HG03432 (cell line): ENCODE data around the gene SCGB1A1.

ENCODE experiments used
- ATAC-seq: cut with Tn5 transposase; IDR thresholded peaks from one replicate; pipeline ENCODE4 v1.9.1; 2021; ENCODE audit warnings: mild to moderate bottlenecking, moderate library complexity; ENCODE audit not compliant: unreplicated experiment

Gene SCGB1A1

DNA sequence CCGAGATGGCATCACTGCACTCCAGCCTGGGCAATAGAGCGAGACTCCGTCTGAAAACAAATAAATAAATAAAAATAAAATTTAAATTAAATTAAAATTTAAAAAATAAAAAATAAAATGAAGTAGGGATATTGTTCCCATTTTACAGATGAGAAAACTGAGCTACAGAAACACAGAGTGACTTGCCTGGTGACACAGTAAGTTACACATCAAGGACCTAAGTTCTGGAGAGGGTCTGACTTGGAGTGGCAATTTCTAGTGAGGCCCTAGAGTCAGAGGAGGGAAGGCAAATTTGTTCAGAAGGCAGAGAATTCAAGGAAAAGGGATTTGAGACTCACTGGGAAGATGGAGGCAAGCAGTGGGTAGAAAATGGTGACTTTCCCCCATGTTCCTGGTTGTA, 2.0 kb downstream of the SCGB1A1 start:
- no peak for ATAC-seq

- ATAC-seq = no peak
Measured at GRCh38 chr11:62421996-62422395, 3.2 kb downstream of the SCGB1A1 start.

GRCh38 chr11:62423012-62423411, 4.2 kb downstream of the SCGB1A1 start:
- no peak for ATAC-seq

GRCh38 chr11:62427630-62428233, 8.9 kb downstream of the SCGB1A1 start:
- ATAC-seq = no peak

DNA sequence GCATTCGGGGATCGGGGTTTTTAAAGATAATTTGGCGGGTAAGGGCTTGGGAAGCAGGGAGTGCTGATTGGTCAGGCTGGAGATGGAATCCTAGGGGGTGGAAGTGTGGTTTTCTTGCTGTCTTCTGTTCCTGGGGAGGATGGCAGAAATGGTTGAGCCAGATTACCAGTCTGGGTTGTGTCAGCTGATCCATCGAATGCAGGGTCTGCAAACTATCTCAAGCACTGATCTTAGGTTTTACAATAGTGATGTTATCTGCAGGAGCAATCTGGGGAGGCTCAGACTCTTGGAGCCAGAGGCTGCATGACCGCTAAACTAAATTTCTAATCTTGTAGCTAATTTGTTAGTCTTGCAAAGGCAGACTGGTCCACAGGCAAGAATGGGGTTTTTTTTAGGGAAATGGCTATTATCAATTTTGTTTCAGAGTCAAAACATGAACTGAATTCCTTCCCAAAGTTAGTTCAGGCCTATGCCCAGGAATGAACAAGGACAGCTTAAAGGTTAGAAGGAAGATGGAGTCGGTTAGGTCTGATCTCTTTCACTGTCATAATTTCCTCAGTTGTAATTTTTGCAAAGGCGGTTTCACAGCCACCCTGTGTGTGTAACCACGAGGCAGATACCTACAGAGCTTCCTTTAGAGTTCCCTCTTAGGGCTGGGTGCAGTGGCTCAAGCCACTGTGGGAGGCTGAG, 10.2 kb downstream of the SCGB1A1 start:
- ATAC-seq = no peak

DNA sequence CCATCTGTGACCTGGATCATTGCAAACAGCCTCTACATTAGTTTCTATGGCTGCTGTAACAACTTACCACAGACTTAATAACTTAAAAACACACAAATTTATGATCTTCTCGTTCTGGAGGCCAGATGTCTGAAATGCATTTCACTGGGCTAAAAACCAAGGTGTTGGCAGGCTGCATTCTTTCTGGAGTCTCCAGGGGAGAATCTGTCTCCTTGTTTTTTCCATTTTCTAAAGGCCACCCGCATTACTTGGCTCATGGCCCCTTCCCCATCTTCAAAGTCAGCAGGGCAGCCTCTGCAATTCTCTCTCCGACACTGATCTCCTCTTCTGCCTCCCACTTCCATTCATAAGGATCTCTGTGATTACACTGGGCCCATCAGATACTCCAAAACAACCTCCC, 11.6 kb downstream of the SCGB1A1 start:
- ATAC-seq = no peak

GRCh38 chr11:62431171-62431901, 12.5 kb downstream of the SCGB1A1 start:
- ATAC-seq = no peak

DNA sequence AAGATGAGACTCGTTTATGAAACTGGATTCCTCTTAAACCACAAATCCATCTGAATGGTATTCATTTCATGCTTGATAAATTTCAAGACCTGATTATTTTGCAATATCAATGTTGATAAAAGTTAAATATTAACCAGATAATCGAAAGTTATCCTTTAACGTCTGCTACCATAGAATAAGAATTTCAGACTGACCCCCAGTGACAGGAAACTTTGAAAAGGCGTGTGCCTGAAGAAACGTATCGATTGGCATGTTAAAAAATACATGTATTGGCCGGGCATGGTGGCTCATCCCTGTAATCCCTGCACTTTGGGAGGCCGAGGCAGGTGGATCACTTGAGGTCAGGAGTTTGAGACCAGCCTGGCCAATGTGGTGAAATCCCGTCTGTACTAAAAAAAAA, 13.9 kb downstream of the SCGB1A1 start:
- no peak for ATAC-seq

- no peak for ATAC-seq
Measured at GRCh38 chr11:62433141-62433903, 14.5 kb downstream of the SCGB1A1 start.

- ATAC-seq = no peak
Measured at GRCh38 chr11:62433904-62434276, 15.1 kb downstream of the SCGB1A1 start.

DNA sequence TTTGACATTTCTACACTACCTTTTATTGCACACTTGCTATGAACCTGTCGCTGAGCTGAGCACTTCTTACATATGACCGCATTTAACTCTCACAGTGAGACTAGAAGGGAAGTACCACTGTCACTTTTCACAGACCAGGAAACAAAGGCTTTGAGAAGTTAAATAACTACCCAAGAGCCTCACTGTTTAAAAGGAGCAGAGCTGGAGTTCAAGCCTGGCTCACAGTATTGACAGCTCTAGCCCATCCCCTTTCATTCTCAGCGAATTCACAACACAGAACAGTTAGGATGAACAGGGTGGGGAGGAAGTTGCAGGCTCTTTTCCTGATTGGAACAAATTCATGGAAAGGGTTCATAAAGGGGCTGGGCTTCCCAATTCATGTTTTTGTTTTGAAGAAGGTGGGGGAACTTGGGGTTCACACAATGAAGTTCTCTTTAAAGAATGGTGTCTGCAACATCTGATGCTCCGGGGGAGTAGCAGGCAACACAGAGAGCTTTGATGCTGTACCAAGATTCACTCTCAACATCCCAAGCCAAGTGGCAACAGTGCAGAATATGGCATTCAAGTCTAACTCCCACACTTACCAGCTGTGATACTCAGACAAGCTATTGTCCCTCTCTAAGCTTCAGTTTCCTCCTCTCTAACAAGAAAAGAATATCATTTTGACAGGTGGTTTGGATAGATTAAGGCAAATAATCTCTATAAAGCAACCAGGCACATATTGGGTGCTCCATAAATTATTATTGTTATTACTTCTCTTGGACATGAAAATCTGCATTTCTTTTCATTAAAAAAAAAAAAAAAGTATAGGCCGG, 17.2 kb downstream of the SCGB1A1 start:
- no peak for ATAC-seq

DNA sequence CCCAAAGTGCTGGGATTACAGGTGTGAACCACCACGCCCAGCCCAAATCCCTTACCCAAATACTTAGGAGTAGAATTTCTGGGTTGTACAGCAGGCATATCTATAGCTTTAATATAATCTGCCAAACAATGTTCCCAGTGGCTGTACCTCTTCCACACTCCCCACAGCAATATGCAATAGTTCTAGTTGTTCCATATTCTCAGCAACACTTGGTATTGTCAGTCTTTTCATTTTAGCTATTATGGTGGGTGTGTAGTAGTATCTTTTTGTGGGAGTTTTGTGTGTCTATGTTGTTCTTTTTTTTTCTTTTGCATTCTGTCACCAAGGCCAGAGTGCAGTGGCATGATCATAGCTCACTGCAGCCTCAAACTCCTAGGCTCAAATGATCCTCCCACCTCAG, 18.8 kb downstream of the SCGB1A1 start:
- no peak for ATAC-seq

DNA sequence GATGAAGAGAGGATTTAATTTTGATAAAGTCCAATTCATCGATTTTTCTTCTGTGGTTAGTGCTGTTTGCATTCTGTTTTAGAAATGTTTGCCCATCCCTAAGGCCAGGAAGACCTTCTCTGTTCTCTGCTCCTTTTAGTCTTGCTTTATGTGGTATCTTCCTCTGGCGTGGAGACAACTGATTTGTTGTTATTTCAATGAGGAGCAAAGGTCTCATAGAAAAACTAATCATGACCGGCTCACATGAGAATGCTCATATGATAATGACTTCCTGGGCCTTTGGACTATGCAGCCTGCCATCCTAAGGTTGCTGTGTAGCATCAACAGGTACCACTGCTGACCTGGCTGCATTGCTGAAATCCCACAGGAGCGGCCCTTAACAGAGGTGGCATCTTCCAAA, 19.8 kb downstream of the SCGB1A1 start:
- no peak for ATAC-seq

- ATAC-seq = no peak
Measured at GRCh38 chr11:62439785-62440602, 21.2 kb downstream of the SCGB1A1 start.

GRCh38 chr11:62443390-62444235, 24.8 kb downstream of the SCGB1A1 start:
- ATAC-seq = no peak

DNA sequence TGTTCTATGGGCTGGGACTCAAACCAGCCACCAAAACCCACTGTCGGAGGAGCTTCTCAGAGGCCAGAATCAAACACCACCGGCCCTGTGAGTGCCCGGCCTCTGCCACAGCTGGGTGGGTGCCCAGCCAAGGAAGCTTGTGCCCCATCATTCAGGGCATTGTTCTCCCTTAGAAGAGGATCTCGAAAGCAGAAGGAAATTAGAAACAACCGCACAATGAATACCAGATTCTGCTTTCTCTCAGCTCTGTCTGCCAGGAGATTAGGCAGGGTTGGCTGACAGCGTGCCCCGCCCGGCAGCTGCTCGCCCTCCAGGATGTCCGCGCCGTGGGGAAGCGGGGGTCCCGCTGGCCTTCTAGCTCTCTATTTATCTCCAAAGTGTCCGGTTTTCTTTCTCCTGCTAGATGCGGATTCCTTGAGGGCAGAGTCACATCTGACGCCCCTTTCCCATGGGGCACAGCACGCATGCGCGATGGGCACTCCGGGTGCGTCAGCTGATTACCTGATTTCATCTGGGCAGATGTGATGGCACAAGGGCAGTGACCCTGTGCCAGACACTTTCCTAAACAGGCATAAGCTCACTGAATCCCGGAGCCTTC, 25.5 kb downstream of the SCGB1A1 start:
- ATAC-seq = no peak

DNA sequence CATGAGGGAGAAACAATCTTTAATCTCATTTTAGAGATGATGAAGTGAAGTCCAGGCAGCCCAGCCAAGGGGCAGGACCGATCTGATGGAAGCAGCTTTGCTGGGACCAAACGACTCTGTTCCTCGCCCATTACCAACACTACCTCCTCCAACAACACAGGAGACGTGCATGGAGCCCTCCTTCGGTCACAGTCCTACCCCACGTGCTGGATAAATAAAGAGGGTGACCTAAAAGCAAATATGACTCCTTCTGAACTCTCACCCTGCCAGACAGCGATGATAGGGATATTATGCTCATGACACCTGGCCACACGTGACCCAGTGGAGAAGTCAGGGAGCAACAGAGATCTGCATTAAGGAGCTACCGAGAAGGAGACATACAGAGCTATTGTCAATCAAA, 26.0 kb downstream of the SCGB1A1 start:
- no peak for ATAC-seq

GRCh38 chr11:62445314-62445740, 26.5 kb downstream of the SCGB1A1 start:
- no peak for ATAC-seq
